Ectodermal cell (in vitro differentiated cells): ENCODE data around the gene SNCB.

Source experiments
- H3K27ac ChIP-seq: 2 replicates; pipeline ENCODE4 v1.7.0; 2013; ENCODE audit warnings: mild to moderate bottlenecking, low read depth, low read length; ENCODE audit not compliant: insufficient read depth, poor library complexity, severe bottlenecking
- H3K27me3 ChIP-seq: 2 replicates; pipeline ENCODE4 v1.7.0; 2013; ENCODE audit warnings: mild to moderate bottlenecking, low read length; ENCODE audit not compliant: insufficient read depth, control insufficient read depth, poor library complexity, severe bottlenecking
- H3K36me3 ChIP-seq: one replicate; pipeline ENCODE4 v1.7.0; 2013; ENCODE audit warnings: low read length; ENCODE audit not compliant: control insufficient read depth, insufficient read depth
- H3K4me1 ChIP-seq: one replicate; pipeline ENCODE4 v1.7.0; 2013; ENCODE audit warnings: low read length; ENCODE audit not compliant: control insufficient read depth, insufficient read depth
- H3K4me3 ChIP-seq: 2 replicates; pipeline ENCODE4 v1.7.0; 2013; ENCODE audit warnings: low read depth, low read length, control low read depth; ENCODE audit not compliant: insufficient read depth
- H3K9me3 ChIP-seq: 2 replicates; pipeline ENCODE4 v1.7.0; 2013; ENCODE audit warnings: mild to moderate bottlenecking, low read length, moderate library complexity; ENCODE audit not compliant: control insufficient read depth
- WGBS, 2 experiments: methylation state at CpG; one replicate each; pipeline ENCODE4 v1.1.7; 2013; ENCODE audit warnings: missing lambda C conversion rate in 2 of 2; 5-methylcytosine and 5-hydroxymethylcytosine counted together

SNCB gene

GRCh38 chr5:176644294-176644693, 14.0 kb upstream of the SNCB start:
- no peaks in the 10 kb centered on the region for H3K36me3 ChIP-seq
- no peak overlapping the region for H3K27ac ChIP-seq
- no peaks in the 10 kb centered on the region for H3K9me3 ChIP-seq
- H3K4me1 ChIP-seq = peaks cover 17% of the 10 kb centered on the region
- 51 to 57% methylated on average over 9 of the region's 9 CpGs for WGBS, 2 experiments
- H3K4me3 ChIP-seq = no peak overlapping the region
- peaks cover 3% of the 10 kb centered on the region for H3K27me3 ChIP-seq

- no peak overlapping the region for H3K4me3 ChIP-seq
- H3K27ac ChIP-seq = no peak overlapping the region
- no peaks in the 10 kb centered on the region for H3K9me3 ChIP-seq
- peaks cover 17% of the 10 kb centered on the region for H3K4me1 ChIP-seq
- H3K36me3 ChIP-seq = no peaks in the 10 kb centered on the region
- 84 to 86% methylated on average over 11 of the region's 11 CpGs for WGBS, 2 experiments
- peaks cover 3% of the 10 kb centered on the region for H3K27me3 ChIP-seq
These were observed 13.3 kb upstream of the SNCB start for GRCh38 chr5:176643491-176644219.

DNA sequence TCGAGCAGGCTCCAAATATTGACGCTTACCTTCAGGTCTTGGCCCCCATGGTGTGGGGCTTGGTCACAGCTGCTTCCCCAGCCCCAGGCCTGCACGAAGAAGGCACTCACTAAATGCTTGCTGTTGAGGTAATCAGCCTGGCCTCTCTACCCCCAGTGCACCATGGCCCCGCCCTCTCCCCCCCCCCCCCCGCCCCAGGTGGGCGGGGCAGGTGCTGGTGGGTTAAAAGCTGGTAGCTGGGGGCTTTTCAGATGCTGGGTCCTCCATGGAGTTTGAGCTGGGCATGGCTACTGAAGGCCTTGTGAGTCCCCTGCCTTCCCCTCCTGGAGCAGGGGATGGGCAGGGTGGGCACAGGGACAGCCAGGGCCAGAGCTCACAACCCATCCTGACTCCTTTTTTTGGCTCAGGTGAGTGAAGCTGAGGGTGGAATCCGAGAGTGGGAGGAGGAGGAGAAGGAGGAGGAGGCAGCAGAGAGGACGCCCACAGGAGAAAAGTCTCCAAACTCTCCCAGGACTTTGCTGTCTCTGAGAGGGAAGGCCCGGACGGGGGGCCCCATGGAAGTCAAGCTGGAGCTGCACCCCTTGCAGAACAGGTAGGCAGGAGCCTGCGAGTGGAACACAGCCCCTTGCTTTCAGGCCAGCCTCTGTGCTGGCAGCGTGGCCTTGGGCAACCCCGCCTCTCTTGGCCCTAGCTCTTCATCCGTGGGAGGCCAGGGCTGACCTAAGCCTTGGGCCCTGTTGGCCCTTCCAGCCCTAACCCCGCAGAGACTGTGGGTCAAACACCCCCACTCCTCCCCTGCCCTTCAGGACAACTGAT, 12.5 kb upstream of the SNCB start:
- WGBS, 2 experiments = 61 to 67% methylated on average over 12 to 13 of the region's 15 CpGs
- H3K27ac ChIP-seq = no peak overlapping the region

DNA sequence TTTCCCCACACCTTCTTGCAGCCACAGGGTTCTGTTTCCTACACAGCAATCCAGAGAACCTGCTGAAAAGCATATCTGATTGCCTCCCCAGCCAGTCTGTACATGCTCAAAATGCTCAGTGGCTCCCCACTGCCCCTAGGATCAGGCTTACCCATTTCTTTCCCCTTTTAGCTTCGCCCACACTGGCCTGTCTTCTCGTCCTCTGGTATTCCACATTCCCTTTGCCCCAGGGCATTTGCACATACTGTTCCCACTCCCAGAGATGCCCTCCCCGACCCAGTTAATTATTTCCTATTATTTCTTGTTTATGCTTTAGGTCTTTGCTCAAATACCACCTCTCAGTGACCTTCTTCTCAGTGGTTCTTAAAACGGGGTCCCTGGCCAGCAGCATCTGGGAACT, 10.3 kb upstream of the SNCB start:
- Histone ChIP-seq H3K36me3 (no peaks in the 10 kb centered on the region), H3K4me1 (peaks cover 16% of the 10 kb centered on the region), H3K27me3 (no peaks in the 10 kb centered on the region), H3K4me3 (no peak overlapping the region), H3K27ac (no peak overlapping the region), H3K9me3 (no peaks in the 10 kb centered on the region)
- WGBS, 2 experiments = 88 to 90% methylated on average over 4 of the region's 4 CpGs

More for the DNA sequence above, 12.5 kb upstream of the SNCB start:
- Histone ChIP-seq H3K27me3 (no peaks in the 10 kb centered on the region), H3K36me3 (no peaks in the 10 kb centered on the region), H3K4me1 (peaks cover 11% of the 10 kb centered on the region), H3K9me3 (no peaks in the 10 kb centered on the region), H3K4me3 (no peak overlapping the region)

- Histone ChIP-seq H3K9me3 (no peaks in the 10 kb centered on the region), H3K4me3 (no peak overlapping the region), H3K27ac (no peak overlapping the region), H3K36me3 (no peaks in the 10 kb centered on the region), H3K27me3 (no peaks in the 10 kb centered on the region), H3K4me1 (peaks cover 16% of the 10 kb centered on the region)
- 91 to 92% methylated on average over 4 of the region's 4 CpGs for WGBS, 2 experiments
These were observed 9.6 kb upstream of the SNCB start for GRCh38 chr5:176639981-176640380.

- Histone ChIP-seq H3K9me3 (no peaks in the 10 kb centered on the region), H3K36me3 (no peaks in the 10 kb centered on the region), H3K27ac (no peak overlapping the region), H3K4me1 (peaks cover 10% of the 10 kb centered on the region), H3K4me3 (no peak overlapping the region), H3K27me3 (no peaks in the 10 kb centered on the region)
- 44 to 47% methylated on average over 4 of the region's 4 CpGs for WGBS, 2 experiments
These were observed 8.9 kb upstream of the SNCB start for GRCh38 chr5:176639208-176639607.

GRCh38 chr5:176638437-176638836, 8.1 kb upstream of the SNCB start:
- 94 to 96% methylated on average over 3 of the region's 3 CpGs for WGBS, 2 experiments
- H3K27me3 ChIP-seq = peaks cover 4% of the 10 kb centered on the region
- H3K4me3 ChIP-seq = no peak overlapping the region
- H3K4me1 ChIP-seq = peaks cover 11% of the 10 kb centered on the region
- H3K36me3 ChIP-seq = no peaks in the 10 kb centered on the region
- no peak overlapping the region for H3K27ac ChIP-seq
- no peaks in the 10 kb centered on the region for H3K9me3 ChIP-seq

DNA sequence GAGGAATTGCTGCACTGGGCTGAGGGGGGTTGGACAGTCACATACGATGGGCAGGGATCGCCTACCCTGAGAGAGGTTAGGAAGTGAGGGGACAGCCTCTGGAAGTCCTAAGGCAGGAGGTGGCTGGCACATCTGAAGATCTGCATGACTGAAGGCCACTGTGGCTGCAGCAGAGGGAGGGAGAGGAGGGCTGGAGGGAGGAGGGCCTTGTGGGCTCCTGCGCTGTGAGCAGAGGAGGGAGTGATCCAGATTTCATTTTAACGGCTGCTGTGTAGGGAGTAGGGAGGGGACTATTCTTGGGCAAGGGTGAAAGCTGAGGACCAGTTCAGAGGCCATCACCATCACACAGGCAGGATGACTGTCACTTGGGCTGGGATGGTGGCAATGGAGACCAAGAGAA, 7.2 kb upstream of the SNCB start:
- Histone ChIP-seq H3K9me3 (no peaks in the 10 kb centered on the region), H3K27me3 (peaks cover 4% of the 10 kb centered on the region), H3K4me3 (no peak overlapping the region), H3K27ac (no peak overlapping the region), H3K36me3 (no peaks in the 10 kb centered on the region), H3K4me1 (peaks cover 11% of the 10 kb centered on the region)
- WGBS, 2 experiments = 44 to 61% methylated on average over 4 of the region's 4 CpGs

DNA sequence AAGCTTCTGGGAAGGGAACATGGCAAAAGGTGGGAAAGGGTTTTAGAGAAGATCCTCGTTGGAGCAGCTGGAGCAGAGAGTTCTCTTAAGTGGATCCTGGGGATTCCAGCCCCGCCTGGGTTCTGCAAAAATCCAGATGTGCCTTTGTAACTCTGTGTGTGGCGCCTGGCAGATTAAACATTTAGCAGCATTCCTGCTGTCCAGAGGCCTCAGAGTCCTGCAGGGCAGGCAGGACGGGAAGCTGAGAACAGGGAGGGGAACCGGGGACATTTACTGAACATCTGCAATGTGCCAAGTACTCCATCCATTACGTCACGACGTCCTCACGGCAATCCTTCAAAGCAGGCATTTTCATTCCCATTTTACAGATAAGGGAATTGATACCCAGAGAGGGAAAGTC, 6.1 kb upstream of the SNCB start:
- Histone ChIP-seq H3K4me3 (no peak overlapping the region), H3K4me1 (peaks cover 11% of the 10 kb centered on the region), H3K27me3 (peaks cover 9% of the 10 kb centered on the region), H3K9me3 (no peaks in the 10 kb centered on the region), H3K36me3 (no peaks in the 10 kb centered on the region), H3K27ac (no peak overlapping the region)
- 65 to 66% methylated on average over 9 of the region's 9 CpGs for WGBS, 2 experiments

- no peak overlapping the region for H3K27ac ChIP-seq
These were observed 3.3 kb upstream of the SNCB start for GRCh38 chr5:176633598-176633997.

More at GRCh38 chr5:176633598-176633997, 3.3 kb upstream of the SNCB start:
- H3K9me3 ChIP-seq = no peaks in the 10 kb centered on the region
- WGBS, 2 experiments = 54 to 56% methylated on average over 6 of the region's 6 CpGs
- no peak overlapping the region for H3K4me3 ChIP-seq
- no peaks in the 10 kb centered on the region for H3K36me3 ChIP-seq
- peaks cover 37% of the 10 kb centered on the region for H3K27me3 ChIP-seq
- H3K4me1 ChIP-seq = peaks cover 28% of the 10 kb centered on the region
